SK-N-SH treated with all-trans-retinoic acid at 6 μM for 48 hours (cell line): ENCODE results near the gene IFNL3.
A peak's percentile ranks its signal among the peaks of the same experiment; 100 is the strongest.

ENCODE experiments used
- ATAC-seq: fragments of 200-7000 bp; cut with Tn5 transposase; 3 replicates; pipeline ENCODE4 v1.9.1; 2020; ENCODE audit warnings: mild to moderate bottlenecking, moderate library complexity
- ARNTL ChIP-seq: fragments of 450-650 bp; formaldehyde crosslinking; IDR thresholded peaks from 2 replicates; pipeline ENCODE4 v1.5.0; 2020; ENCODE audit warnings: low read depth, mild to moderate bottlenecking, moderate library complexity, borderline replicate concordance
- CSDC2 ChIP-seq: fragments of 250-450 bp; sonication (Bioruptor Pico); IDR thresholded peaks from 2 replicates; pipeline ENCODE4 v1.5.0; 2020; ENCODE audit warnings: mild to moderate bottlenecking, moderate library complexity
- ESRRG ChIP-seq: fragments of 250-450 bp; sonication (Bioruptor Pico); IDR thresholded peaks from 2 replicates; pipeline ENCODE4 v1.6.1; 2021; ENCODE audit warnings: mild to moderate bottlenecking
- GLIS3 ChIP-seq: fragments of 250-450 bp; sonication (Bioruptor Pico); IDR thresholded peaks from 2 replicates; pipeline ENCODE4 v1.5.0; 2020; ENCODE audit warnings: mild to moderate bottlenecking, moderate library complexity
- OSR1 ChIP-seq: fragments of 250-450 bp; sonication (Bioruptor Pico); IDR thresholded peaks from 2 replicates; pipeline ENCODE4 v1.8.0; 2022; ENCODE audit warnings: moderate library complexity, mild to moderate bottlenecking, inconsistent platforms
- PATZ1 ChIP-seq: fragments of 250-450 bp; sonication (Bioruptor Pico); IDR thresholded peaks from 2 replicates; pipeline ENCODE4 v1.8.0; 2020; ENCODE audit warnings: mild to moderate bottlenecking, moderate library complexity, borderline replicate concordance
- PPARA ChIP-seq: fragments of 250-450 bp; sonication (Bioruptor Pico); IDR thresholded peaks from 2 replicates; pipeline ENCODE4 v1.5.0; 2020; ENCODE audit warnings: mild to moderate bottlenecking, borderline replicate concordance
- RARB ChIP-seq: fragments of 250-450 bp; sonication (Bioruptor Pico); IDR thresholded peaks from 2 replicates; pipeline ENCODE4 v1.8.0; 2021; ENCODE audit warnings: mild to moderate bottlenecking, moderate library complexity
- SNAI2 ChIP-seq: fragments of 250-450 bp; sonication (Bioruptor Pico); IDR thresholded peaks from 2 replicates; pipeline ENCODE4 v1.5.0; 2020; ENCODE audit warnings: mild to moderate bottlenecking, moderate library complexity
- TCF4 ChIP-seq: fragments of 250-450 bp; sonication (Bioruptor Pico); IDR thresholded peaks from 2 replicates; pipeline ENCODE4 v1.8.0; 2021; ENCODE audit warnings: mild to moderate bottlenecking, moderate library complexity, borderline replicate concordance
- TSHZ2 ChIP-seq: fragments of 250-450 bp; sonication (Bioruptor Pico); IDR thresholded peaks from 2 replicates; pipeline ENCODE4 v1.5.0; 2020; ENCODE audit warnings: mild to moderate bottlenecking, moderate library complexity
- ZC3H10 ChIP-seq: fragments of 250-450 bp; sonication (Bioruptor Pico); IDR thresholded peaks from 2 replicates; pipeline ENCODE4 v1.5.1; 2021; ENCODE audit warnings: mild to moderate bottlenecking, moderate library complexity
- ZFP30 ChIP-seq: fragments of 450-650 bp; formaldehyde crosslinking; IDR thresholded peaks from 2 replicates; pipeline ENCODE4 v1.5.0; 2022; ENCODE audit warnings: mild to moderate bottlenecking, moderate library complexity
- ZNF565 ChIP-seq: fragments of 450-650 bp; formaldehyde crosslinking; conservative IDR thresholded peaks from 2 replicates; pipeline ENCODE4 v1.5.0; 2020; ENCODE audit warnings: low read depth, mild to moderate bottlenecking, moderate library complexity
- ZNF70 ChIP-seq: fragments of 450-650 bp; formaldehyde crosslinking; IDR thresholded peaks from 2 replicates; pipeline ENCODE4 v1.5.0; 2020; ENCODE audit warnings: mild to moderate bottlenecking, moderate library complexity
- TF ChIP-seq, protein P1 (sequence below): fragments of 250-450 bp; sonication (Bioruptor Pico); IDR thresholded peaks from 2 replicates; pipeline ENCODE4 v1.5.1; 2020; ENCODE audit warnings: low read depth, mild to moderate bottlenecking, moderate library complexity

The IFNL3 gene

GRCh38 chr19:39240421-39240820, 4.4 kb downstream of the IFNL3 start (continued):
- no peak for TF ChIP-seq PATZ1 (CRISPR knock-in tag)
- no peak for TF ChIP-seq RARB (CRISPR knock-in tag)
- no peak for TF ChIP-seq ZFP30 (CRISPR knock-in tag)
- no peak for TF ChIP-seq TCF4
- no peak for TF ChIP-seq ARNTL

DNA sequence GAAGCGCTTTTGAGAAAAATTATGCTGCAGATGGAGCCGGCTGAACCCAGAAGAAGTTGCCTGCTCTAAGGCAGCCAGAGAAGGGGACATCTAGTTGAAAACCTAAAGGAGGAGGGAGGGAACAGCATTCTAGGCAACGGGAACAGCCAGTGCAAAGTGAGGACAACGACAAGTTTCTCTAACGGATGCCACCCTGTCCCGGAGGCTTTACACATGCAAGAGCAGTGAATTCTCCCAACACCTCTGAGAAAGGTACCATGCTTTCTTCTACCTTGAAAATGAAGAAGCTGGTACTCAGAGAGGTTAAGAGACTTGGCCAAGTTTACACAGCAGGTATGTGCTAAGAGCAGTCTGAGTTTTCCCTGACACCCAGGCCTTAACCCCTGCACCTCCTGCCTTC, 5.9 kb downstream of the IFNL3 start:
- no peak for ATAC-seq
- TF ChIP-seq TSHZ2 (CRISPR knock-in tag) (no peak), TCF4 (no peak), PPARA (CRISPR knock-in tag) (no peak)

DNA sequence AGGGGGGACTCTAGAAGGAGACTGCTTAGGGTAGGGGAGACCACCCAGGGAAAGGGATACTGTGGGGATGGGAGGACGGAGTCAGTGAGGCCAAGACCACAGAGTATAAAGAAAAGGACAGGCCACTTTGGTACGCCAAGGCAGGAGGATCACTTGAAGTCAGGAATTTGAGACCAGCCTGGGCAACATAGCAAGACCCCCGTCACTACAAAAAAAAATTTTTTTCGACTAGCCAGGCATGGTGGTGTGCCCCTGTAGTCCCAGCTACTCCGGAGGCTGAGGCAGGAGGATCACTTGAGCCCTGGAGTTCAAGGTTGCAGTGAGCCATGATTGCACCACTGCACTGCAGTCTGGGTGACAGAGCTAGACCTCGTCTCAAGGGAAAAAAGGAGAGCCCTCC, 6.6 kb downstream of the IFNL3 start:
- ATAC-seq: no peak
- no peak for TF ChIP-seq GLIS3 (CRISPR knock-in tag)
- no peak for TF ChIP-seq ARNTL
- no peak for TF ChIP-seq ZC3H10
- TF ChIP-seq CSDC2 (CRISPR knock-in tag): no peak
- no peak for TF ChIP-seq RARB (CRISPR knock-in tag)
- TF ChIP-seq SNAI2 (CRISPR knock-in tag): no peak
- TF ChIP-seq, protein P1, sequence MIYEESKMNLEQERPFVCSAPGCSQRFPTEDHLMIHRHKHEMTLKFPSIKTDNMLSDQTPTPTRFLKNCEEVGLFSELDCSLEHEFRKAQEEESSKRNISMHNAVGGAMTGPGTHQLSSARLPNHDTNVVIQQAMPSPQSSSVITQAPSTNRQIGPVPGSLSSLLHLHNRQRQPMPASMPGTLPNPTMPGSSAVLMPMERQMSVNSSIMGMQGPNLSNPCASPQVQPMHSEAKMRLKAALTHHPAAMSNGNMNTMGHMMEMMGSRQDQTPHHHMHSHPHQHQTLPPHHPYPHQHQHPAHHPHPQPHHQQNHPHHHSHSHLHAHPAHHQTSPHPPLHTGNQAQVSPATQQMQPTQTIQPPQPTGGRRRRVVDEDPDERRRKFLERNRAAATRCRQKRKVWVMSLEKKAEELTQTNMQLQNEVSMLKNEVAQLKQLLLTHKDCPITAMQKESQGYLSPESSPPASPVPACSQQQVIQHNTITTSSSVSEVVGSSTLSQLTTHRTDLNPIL (CRISPR knock-in tag): no peak
- no peak for TF ChIP-seq ZNF70 (CRISPR knock-in tag)
- no peak for TF ChIP-seq OSR1 (CRISPR knock-in tag)
- no peak for TF ChIP-seq ESRRG (CRISPR knock-in tag)
- no peak for TF ChIP-seq ZNF565 (CRISPR knock-in tag)

GRCh38 chr19:39237200-39238184, 7.3 kb downstream of the IFNL3 start:
- peak; percentile 51; the same call in 2 of the 3 replicates for ATAC-seq
- TF ChIP-seq ZNF70 (CRISPR knock-in tag): no peak
- no peak for TF ChIP-seq TCF4
- no peak for TF ChIP-seq PATZ1 (CRISPR knock-in tag)
- no peak for TF ChIP-seq GLIS3 (CRISPR knock-in tag)
- no peak for TF ChIP-seq SNAI2 (CRISPR knock-in tag)
- TF ChIP-seq, protein P1 (CRISPR knock-in tag): no peak
- no peak for TF ChIP-seq OSR1 (CRISPR knock-in tag)
- no peak for TF ChIP-seq CSDC2 (CRISPR knock-in tag)
